WERI-Rb-1 (cell line): ENCODE data around the gene C2orf92.
"Not testable (repeated sequence)": the region's sequence is repeated elsewhere in the genome, so short reads cannot be mapped to it uniquely, and the experiment has no call there.

Experiments used
- DNase-seq: peaks from one replicate; pipeline ENCODE4 v3.0.0-alpha.2; 2020
- H3K27ac ChIP-seq: fragments of 250-450 bp; sonication (Bioruptor Pico); 2 replicates; pipeline ENCODE4 v1.5.1; 2020; ENCODE audit warnings: mild to moderate bottlenecking, moderate library complexity
- H3K27me3 ChIP-seq: fragments of 250-450 bp; sonication (Bioruptor Pico); 2 replicates; pipeline ENCODE4 v1.5.1; 2021; ENCODE audit warnings: mild to moderate bottlenecking, low read depth, moderate library complexity; ENCODE audit not compliant: insufficient read depth, severe bottlenecking
- H3K36me3 ChIP-seq: fragments of 250-450 bp; sonication (Bioruptor Pico); 2 replicates; pipeline ENCODE4 v1.5.1; 2020; ENCODE audit warnings: mild to moderate bottlenecking, moderate library complexity
- H3K4me3 ChIP-seq: 2 replicates; pipeline ENCODE4 v1.5.1; 2011; ENCODE audit warnings: low read depth, mild to moderate bottlenecking, control low read depth, low read length
- H3K9me3 ChIP-seq: fragments of 250-450 bp; sonication (Bioruptor Pico); 2 replicates; pipeline ENCODE4 v1.5.1; 2021; ENCODE audit warnings: mild to moderate bottlenecking, moderate library complexity; ENCODE audit not compliant: severe bottlenecking
- TF ChIP-seq, protein P1 (sequence below): IDR thresholded peaks from 2 replicates; pipeline ENCODE4 v1.5.1; 2011; ENCODE audit warnings: low read depth, mild to moderate bottlenecking, control low read depth, inconsistent platforms, low read length

C2orf92 gene

DNA sequence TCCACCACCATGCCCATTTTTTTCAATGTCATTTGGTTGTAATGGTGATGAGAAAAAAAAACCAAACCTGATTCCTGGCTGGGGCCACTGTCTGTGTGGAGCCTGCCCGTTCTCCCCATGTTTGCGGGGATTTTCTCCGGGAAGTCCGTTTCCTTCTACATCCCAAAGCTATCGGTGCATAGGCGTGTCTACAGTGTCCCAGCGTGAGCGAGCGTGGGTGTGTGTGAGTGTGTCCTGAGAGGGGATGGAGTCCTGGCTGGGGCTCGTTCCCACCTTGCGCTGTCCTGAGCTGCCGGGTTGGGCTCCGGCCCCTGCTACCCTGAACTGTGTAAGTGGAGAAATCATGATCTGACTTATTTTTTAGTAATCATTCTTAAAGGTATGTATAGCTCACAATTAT is 36.6 kb downstream of the C2orf92 start:
- TF ChIP-seq, protein P1, sequence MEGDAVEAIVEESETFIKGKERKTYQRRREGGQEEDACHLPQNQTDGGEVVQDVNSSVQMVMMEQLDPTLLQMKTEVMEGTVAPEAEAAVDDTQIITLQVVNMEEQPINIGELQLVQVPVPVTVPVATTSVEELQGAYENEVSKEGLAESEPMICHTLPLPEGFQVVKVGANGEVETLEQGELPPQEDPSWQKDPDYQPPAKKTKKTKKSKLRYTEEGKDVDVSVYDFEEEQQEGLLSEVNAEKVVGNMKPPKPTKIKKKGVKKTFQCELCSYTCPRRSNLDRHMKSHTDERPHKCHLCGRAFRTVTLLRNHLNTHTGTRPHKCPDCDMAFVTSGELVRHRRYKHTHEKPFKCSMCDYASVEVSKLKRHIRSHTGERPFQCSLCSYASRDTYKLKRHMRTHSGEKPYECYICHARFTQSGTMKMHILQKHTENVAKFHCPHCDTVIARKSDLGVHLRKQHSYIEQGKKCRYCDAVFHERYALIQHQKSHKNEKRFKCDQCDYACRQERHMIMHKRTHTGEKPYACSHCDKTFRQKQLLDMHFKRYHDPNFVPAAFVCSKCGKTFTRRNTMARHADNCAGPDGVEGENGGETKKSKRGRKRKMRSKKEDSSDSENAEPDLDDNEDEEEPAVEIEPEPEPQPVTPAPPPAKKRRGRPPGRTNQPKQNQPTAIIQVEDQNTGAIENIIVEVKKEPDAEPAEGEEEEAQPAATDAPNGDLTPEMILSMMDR = no peak
- H3K27me3 ChIP-seq = no peaks in the 10 kb centered on the region
- no peak overlapping the region for H3K4me3 ChIP-seq
- DNase-seq = no peak
- H3K27ac ChIP-seq = no peak overlapping the region
- no peaks in the 10 kb centered on the region for H3K36me3 ChIP-seq
- no peaks in the 10 kb centered on the region for H3K9me3 ChIP-seq

DNA sequence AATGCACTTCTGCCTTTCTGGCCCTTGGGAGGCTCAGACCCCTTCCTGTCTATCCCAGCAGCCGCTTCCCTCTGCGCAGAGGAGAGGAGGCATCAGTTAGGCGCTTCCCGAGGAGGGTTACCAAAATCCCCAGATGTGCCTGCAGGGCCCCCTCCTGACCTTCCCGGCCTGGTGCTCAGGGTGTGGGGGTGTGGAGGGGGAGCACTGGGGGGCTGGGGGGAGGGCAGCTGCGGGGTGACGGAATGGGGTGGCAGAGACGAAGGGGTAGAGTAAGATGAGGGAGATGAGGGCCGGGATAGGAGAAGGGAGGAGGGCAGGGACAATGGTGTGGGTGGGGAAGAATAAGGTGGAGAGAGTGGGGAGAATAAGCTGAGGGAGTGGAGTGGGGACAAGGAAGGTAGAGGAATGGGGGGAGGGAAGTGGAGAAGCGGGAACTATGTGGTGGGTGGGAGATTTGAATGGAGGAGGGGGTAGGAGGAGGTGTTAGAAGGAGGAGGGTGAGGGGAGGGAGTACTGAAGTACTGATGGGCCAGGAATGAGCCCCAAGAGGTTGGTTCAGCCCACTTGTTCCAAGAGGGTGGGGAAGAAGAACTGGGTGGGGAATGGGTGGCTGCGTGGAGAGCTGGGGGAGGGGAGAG is 37.3 kb downstream of the C2orf92 start:
- TF ChIP-seq, protein P1 = no peak
- Histone ChIP-seq H3K4me3 (no peak overlapping the region), H3K36me3 (no peaks in the 10 kb centered on the region), H3K27ac (no peak overlapping the region), H3K9me3 (no peaks in the 10 kb centered on the region), H3K27me3 (no peaks in the 10 kb centered on the region)
- no peak for DNase-seq

DNA sequence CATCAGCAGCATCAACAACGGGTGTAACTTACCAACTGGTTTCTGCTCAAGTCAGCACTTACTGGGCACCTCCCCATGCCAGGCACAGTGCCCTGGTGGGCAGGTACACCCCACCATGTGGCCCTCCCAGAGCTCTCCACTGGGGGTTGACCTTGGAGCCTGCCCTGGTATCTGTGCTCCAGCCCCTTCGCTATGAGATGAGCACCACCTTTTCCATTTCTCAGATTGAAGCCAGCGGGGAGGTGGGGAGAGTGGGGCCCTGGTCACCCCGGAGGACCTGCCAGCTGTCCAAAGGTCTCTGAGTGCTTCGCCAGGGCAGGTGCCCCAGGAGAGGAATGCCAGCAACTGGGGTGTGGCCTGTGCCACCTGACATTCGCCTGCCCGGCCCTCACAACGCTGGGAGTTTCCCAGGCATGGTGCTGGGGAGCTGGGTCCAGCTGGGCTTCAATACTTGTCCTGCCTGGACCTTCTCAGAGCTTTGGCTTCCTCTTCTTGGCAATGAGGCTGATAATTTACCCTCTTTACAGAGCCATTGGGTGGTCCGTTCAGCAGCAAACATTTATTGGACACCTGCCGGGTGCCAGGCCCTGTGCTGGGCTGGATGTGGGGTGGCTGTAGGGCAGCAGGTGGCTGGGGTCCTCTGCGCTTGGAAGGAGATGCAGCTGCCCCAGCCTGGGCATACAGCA is 38.0 kb downstream of the C2orf92 start:
- Histone ChIP-seq H3K9me3 (no peaks in the 10 kb centered on the region), H3K27ac (no peak overlapping the region), H3K4me3 (no peak overlapping the region), H3K27me3 (no peaks in the 10 kb centered on the region), H3K36me3 (no peaks in the 10 kb centered on the region)
- DNase-seq = no peak
- TF ChIP-seq, protein P1 = no peak

DNA sequence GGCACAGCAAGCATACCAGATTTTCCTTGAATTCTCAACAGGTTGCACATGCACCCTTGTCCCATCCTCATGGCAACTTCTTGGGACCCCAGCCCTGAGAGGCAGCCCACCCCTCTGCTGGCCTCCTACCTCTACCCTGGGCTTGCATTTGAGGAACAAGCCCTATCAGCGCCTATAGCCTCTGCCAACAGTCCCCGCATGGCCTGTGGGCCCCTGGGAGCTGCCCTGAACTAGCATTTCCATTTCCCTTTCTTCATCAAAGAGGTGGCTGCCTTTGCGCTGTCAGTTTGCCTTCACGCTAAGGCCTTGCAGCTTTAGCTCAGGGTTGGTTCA is 38.5 kb downstream of the C2orf92 start:
- TF ChIP-seq, protein P1 = no peak
- Histone ChIP-seq H3K4me3 (no peak overlapping the region), H3K27me3 (no peaks in the 10 kb centered on the region), H3K27ac (no peak overlapping the region), H3K36me3 (no peaks in the 10 kb centered on the region), H3K9me3 (no peaks in the 10 kb centered on the region)
- DNase-seq = no peak

DNA sequence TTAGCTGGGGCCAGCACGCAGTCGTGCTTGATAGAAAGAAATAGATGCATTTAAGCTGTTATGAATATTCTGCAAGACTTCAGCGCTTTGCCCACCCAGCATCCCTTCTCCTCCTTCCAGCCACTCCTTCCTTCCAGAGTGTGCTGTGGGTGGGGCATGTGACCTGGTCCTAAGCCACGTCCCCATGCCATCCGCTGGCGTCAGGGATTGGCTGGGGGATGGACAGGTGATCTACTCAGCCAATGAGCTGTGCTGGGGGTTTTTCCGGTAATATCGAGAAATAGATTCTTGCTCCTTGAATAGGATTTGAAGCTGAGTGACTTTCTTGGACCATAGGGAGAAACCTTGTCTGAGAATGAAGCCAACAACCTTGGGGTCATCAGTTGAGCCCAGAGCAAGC is 39.1 kb downstream of the C2orf92 start:
- no peak overlapping the region for H3K27ac ChIP-seq
- TF ChIP-seq, protein P1 = no peak

DNA sequence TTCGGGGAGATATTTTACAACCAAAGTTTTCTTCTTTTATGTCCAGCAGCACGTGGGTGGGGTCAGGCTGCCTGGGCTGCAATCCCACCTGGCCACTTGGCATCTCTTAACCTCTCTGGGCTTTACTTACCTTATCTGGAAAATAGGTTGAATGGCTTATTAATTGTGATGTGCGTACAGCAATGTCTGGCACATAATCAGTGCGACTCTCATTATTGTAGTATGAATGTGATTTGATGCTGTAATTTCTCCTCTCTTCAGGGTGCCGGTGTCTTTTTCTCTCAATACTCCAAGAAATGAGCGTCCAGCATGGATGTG is 41.8 kb downstream of the C2orf92 start:
- TF ChIP-seq, protein P1 = no peak
- H3K9me3 ChIP-seq = no peaks in the 10 kb centered on the region
- no peaks in the 10 kb centered on the region for H3K36me3 ChIP-seq
- no peak for DNase-seq
- H3K4me3 ChIP-seq = no peak overlapping the region
- H3K27ac ChIP-seq = no peak overlapping the region
- H3K27me3 ChIP-seq = no peaks in the 10 kb centered on the region

More for the DNA sequence above, 39.1 kb downstream of the C2orf92 start:
- Histone ChIP-seq H3K9me3 (no peaks in the 10 kb centered on the region), H3K36me3 (no peaks in the 10 kb centered on the region), H3K4me3 (no peak overlapping the region), H3K27me3 (no peaks in the 10 kb centered on the region)
- DNase-seq = no peak

DNA sequence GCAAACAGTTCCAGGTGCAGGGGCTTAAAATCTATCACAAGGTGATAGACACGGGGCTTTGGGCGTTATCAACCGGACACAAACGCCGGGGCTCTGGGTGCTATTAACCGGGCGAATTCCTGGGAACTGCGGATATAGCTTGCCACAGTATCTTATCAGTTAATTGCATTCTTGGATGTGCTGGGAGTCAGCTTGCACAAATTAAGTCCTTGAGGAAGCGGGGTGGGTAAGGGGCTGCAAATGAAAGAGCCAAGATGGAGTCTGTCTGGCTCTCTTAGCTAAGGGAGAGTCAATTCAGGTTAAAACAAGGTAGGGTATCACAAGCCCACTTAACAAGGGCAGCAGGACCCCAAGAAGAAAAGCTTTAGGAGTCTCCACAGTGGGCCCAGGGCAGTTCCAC is 42.7 kb downstream of the C2orf92 start:
- H3K27me3 ChIP-seq, H3K4me3 ChIP-seq, H3K27ac ChIP-seq, H3K9me3 ChIP-seq, H3K36me3 ChIP-seq, DNase-seq: not testable (repeated sequence)
